AG08395 (cell line): ENCODE measurements around the gene SMARCC1.

Experiments
- DNase-seq: peaks from one replicate; pipeline ENCODE4 v3.0.0; 2012; ENCODE audit warnings: mixed read lengths, low spot score

SMARCC1 gene

GRCh38 chr3:47701388-47701787 is 80.3 kb downstream of the SMARCC1 start:
- no peak for DNase-seq

GRCh38 chr3:47692158-47692557 is 89.5 kb downstream of the SMARCC1 start:
- no peak for DNase-seq

GRCh38 chr3:47688488-47688887 is 93.2 kb downstream of the SMARCC1 start:
- no peak for DNase-seq

- no peak for DNase-seq
Measured at GRCh38 chr3:47685037-47685436, 96.7 kb downstream of the SMARCC1 start.

GRCh38 chr3:47681016-47681415 is 100.7 kb downstream of the SMARCC1 start:
- DNase-seq, result no peak

- no peak for DNase-seq
Measured at GRCh38 chr3:47678446-47679338, 103.0 kb downstream of the SMARCC1 start.

GRCh38 chr3:47669026-47669749 is 112.5 kb downstream of the SMARCC1 start:
- DNase-seq, result no peak

GRCh38 chr3:47666118-47666517 is 115.6 kb downstream of the SMARCC1 start:
- DNase-seq, result no peak

- DNase-seq, result peak; percentile 46
Measured at GRCh38 chr3:47664519-47664918, 117.2 kb downstream of the SMARCC1 start.

- DNase-seq, result no peak
Measured at GRCh38 chr3:47663630-47664240, 118.0 kb downstream of the SMARCC1 start.

GRCh38 chr3:47661121-47661752 is 120.5 kb downstream of the SMARCC1 start:
- DNase-seq, result peak; percentile 70

GRCh38 chr3:47658444-47658843 is 123.2 kb downstream of the SMARCC1 start:
- DNase-seq, result no peak

GRCh38 chr3:47652142-47652541 is 129.6 kb downstream of the SMARCC1 start:
- DNase-seq, result no peak

- DNase-seq, result no peak
Measured at GRCh38 chr3:47650294-47650693, 131.4 kb downstream of the SMARCC1 start.

- no peak for DNase-seq
Measured at GRCh38 chr3:47647550-47647949, 134.1 kb downstream of the SMARCC1 start.

- peak; percentile 14 for DNase-seq
Measured at GRCh38 chr3:47646362-47646761, 135.3 kb downstream of the SMARCC1 start.

GRCh38 chr3:47645551-47645950 is 136.1 kb downstream of the SMARCC1 start:
- DNase-seq, result no peak

- no peak for DNase-seq
Measured at GRCh38 chr3:47643092-47643491, 138.6 kb downstream of the SMARCC1 start.

- no peak for DNase-seq
Measured at GRCh38 chr3:47641739-47642138, 140.0 kb downstream of the SMARCC1 start.

GRCh38 chr3:47636921-47637320 is 144.8 kb downstream of the SMARCC1 start:
- DNase-seq, result no peak

- no peak for DNase-seq
Measured at GRCh38 chr3:47636225-47636624, 145.5 kb downstream of the SMARCC1 start.

- no peak for DNase-seq
Measured at GRCh38 chr3:47635536-47635935, 146.2 kb downstream of the SMARCC1 start.
